Stimulated activated CD8-positive, alpha-beta memory T cell treated with anti-CD3 and anti-CD28 coated beads, Interleukin-12 subunit alpha, Interleukin-12 subunit beta, amount 100 ng/mL, for 4 hours (primary cell): Measurements from ENCODE around the gene GALC.
"Not testable (repeated sequence)": the region's sequence is repeated elsewhere in the genome, so short reads cannot be mapped to it uniquely, and the experiment has no call there.

Source experiments
- DNase-seq: peaks from one replicate; pipeline ENCODE4 v3.0.0-alpha.2; 2020; ENCODE audit warnings: low read depth

Gene GALC

GRCh38 chr14:87992718-87993628, at the start of gene GALC:
Gene GALC (minus strand): TSS chr14:87993182. CDS start chr14:87993164, 18 bp downstream.
- peak; percentile 92 for DNase-seq

GRCh38 chr14:88040146-88040545, 47.2 kb upstream of the GALC start:
- no peak for DNase-seq

- DNase-seq, result no peak
These were observed 46.2 kb upstream of the GALC start for GRCh38 chr14:88039197-88039596.

- no peak for DNase-seq
These were observed 44.3 kb upstream of the GALC start for GRCh38 chr14:88037325-88037724.

- DNase-seq, result no peak
These were observed 43.4 kb upstream of the GALC start for GRCh38 chr14:88036422-88036821.

GRCh38 chr14:88034076-88034475, 41.1 kb upstream of the GALC start:
- no peak for DNase-seq

GRCh38 chr14:88032373-88032772, 39.4 kb upstream of the GALC start:
- no peak for DNase-seq

- DNase-seq, result no peak
These were observed 37.9 kb upstream of the GALC start for GRCh38 chr14:88030892-88031291.

GRCh38 chr14:88030079-88030478, 37.1 kb upstream of the GALC start:
- DNase-seq, result no peak

GRCh38 chr14:88029500-88029899, 36.5 kb upstream of the GALC start:
- no peak for DNase-seq

- no peak for DNase-seq
These were observed 33.9 kb upstream of the GALC start for GRCh38 chr14:88026890-88027289.

- no peak for DNase-seq
These were observed 32.3 kb upstream of the GALC start for GRCh38 chr14:88025313-88025712.

GRCh38 chr14:88024252-88025086, 31.5 kb upstream of the GALC start:
- DNase-seq, result not testable (repeated sequence)

GRCh38 chr14:88023658-88024187, 30.7 kb upstream of the GALC start:
- no peak for DNase-seq

GRCh38 chr14:88017535-88017934, 24.6 kb upstream of the GALC start:
- DNase-seq, result no peak

- DNase-seq, result no peak
These were observed 23.8 kb upstream of the GALC start for GRCh38 chr14:88016768-88017167.

- DNase-seq, result peak; percentile 10
These were observed 20.9 kb upstream of the GALC start for GRCh38 chr14:88013750-88014349.

GRCh38 chr14:88012495-88012894, 19.5 kb upstream of the GALC start:
- no peak for DNase-seq

GRCh38 chr14:88010331-88010730, 17.3 kb upstream of the GALC start:
- DNase-seq, result no peak

- no peak for DNase-seq
These were observed 16.5 kb upstream of the GALC start for GRCh38 chr14:88009486-88009885.

GRCh38 chr14:88008039-88008742, 15.2 kb upstream of the GALC start:
- DNase-seq, result no peak

- no peak for DNase-seq
These were observed 14.6 kb upstream of the GALC start for GRCh38 chr14:88007608-88008007.
